Measurements from ENCODE around the gene SLC30A2.

SLC30A2 gene

DNA sequence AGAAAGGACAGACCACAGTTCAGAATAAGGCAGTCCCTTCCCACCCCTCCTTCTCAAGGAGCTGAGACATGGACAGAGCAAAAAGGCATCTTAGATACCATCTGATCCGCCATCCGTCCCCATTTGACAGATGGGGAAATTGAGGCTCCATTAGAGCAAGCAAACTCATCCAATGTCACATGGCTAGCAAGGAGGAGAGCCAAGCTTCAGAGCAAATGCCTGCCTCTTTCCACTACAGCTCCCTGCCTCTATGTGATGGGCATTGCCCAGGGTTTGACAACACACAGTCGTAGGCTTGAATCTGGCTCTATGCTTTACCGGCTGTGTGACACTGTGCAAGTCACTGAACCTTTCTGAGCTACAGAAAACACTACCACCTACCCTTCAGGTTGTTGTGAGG lies 3.9 kb downstream of the SLC30A2 start:
- DNase-seq, result no peak

DNA sequence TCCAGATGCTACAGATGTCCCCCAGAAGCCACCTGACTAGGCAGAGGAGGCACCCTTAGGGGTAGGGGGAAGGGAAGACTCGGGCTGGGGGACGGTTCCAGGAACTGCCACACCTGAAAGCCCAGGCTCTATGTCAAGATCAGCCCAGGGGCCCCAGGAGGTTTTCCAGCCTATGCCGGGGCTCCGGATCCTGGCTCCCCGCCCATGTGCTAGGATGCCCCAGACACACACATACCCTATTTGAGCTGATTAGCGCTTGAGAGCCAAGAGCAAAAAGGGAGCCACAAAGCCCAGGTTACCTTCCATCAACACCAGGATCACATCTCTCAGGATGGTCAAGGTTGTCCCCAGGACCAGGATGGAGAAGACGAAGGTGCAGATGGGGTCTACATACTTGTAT lies 4.5 kb downstream of the SLC30A2 start:
- no peak for DNase-seq

DNA sequence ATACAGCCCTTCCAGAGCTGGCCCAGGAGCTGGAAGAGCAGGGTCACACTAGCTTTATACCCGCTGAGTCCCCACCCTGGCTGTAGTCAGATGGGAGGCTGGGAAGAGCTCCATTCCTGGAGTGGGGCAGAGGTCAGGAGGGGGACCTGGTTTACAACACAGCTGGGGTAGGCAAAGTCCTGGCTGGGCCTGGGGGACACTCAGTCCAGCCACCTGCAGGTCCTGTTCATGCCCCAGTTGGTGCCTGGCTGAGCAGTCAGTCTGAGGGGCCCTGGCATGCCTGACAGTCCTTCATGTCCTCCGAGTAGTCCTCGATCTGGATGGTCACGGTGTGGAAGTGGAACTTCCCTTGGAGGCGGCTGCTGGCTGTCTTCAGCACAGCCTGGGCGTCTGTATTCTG lies 7.0 kb downstream of the SLC30A2 start:
- DNase-seq, result no peak

DNA sequence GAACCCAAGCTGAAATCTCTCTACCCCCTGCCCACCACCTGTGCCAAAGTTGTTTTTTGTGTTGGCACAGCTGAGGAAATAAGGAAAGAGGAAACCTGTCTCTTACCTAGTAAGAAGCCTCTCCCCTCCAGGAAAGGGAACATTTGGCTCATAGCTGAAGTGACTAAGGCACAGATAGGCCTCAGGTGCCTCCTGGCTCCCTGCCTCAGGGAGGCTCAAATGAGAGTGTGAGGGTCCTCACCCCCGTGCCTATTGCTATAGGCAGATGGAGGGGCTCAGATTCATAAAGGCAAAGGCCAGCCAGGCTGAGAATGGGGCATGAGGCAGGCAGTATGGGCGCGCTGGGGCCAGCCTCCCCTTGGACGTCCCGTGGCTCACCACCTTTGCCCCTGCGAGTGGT lies 7.4 kb downstream of the SLC30A2 start:
- DNase-seq, result no peak

DNA sequence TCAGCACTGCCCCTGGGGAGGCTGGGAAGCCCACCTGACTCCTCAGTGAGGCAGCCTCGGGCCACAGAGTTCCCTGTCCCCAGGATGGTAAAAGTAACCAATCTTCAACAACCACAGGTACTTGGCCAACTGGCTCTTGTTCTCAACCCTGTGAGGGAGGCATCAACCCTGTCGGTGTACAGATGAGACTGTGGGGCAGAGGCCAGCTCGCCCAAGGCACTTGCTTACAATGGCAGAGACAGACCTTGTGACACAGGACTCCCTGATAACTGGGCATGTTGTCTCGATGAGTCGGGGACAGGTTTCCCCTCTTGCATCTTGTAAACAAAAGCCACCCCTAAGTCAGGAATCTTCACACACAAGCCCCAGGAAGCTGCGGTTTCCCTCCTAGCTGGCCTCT lies 8.0 kb downstream of the SLC30A2 start:
- no peak for DNase-seq

DNA sequence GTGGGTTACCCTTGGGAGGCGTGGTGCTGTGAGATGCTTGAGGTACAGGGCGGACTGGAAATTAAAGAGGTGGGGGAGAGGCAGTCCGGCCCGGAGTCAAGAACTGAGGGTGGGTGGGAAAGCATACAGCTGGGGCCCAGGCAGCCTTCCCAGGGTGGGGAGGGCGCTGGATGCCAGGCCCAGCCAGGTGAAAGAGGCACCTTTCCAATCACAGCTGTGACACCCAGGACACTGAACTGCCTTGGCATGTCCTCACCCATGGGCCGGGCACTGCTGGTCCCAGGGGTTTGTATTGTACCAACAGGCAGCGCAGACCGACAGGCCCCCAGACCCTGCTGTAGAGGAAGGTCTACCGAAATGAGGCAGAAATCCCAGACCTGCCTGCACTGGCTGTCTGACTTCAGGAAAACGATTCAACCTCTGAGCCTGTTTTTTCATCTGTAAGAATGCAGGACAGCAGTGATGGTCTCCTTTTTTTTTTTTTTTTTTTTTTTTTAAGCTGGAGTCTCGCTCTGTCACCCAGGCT lies 9.1 kb downstream of the SLC30A2 start:
- DNase-seq, result no peak

DNA sequence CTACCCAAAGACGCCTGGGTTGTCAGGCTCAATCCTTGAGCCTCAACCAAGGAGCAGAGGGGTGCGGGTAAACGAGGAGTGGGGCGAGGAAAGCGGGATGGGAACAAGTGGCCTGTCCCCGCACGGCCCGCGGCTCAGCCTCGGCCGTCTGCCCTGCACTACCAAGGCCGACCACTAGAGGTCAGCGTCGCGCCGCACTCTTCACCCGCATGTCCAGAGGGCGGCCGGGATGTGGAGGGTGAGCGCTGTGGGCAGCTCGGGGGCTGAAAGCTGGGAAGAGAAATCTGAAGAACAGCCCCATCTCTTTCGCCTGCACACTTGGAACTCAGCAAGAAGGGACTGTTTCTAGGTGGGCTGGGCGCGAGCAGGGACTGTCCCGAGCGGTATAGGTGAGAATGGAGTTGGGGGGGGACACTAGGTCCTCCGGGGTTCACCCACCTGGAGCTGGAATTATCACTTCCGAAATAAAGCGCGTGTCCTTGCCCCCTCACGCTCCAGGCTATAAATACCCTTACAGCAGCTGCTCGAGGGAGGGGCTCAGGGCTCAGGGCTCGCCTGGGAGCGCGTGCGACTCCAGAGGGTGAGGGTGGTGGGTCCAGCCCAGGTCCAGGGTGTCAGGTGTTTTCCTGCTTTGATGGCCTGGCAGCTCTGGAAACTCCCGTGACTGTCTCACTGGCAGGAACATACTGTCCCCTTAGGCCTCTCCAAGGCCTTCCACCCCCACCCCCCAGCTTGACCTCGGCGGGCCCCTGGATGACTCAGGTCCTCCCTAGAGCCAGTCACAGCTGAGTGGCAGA lies 9.8 kb downstream of the SLC30A2 start:
- peak in 50 of 56 donors; percentile 18 to 87 (median 64) for DNase-seq

DNA sequence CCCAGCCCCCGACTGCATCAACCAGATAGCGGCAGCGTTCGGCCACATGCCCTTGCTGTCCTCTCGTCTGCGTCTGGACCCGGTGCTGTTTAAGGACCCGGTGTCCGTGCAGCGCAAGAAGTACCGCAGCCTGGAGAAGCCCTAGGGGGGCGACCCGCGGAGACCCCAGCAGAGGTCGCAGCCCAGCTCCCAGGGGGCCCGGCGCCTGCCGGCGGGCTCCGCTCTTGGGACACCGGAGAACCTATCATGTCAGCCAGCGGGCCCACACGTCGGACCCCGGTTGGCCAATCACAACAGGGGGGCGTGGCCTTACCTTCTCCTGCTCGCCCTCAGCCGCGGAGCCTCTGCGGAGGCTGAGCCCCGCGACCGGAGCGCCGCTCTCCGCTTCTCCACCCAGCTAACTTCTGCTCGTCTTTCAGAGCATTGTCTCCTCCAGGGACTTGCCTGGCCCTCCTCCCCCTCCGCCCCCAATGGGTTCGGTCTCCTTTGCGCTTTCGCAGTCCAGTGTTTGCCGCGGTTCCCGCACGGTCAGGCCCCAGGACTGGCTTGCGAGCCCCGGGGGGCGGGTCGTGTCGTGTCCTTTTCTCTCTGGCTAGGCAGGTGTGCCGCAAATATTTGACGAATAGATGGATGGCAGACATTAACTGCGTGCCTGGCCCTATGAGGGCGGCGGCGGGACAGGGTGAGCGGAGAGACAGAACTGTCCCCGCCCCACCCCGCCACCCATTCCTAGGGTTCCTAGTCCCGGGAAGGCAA lies 10.5 kb downstream of the SLC30A2 start:
- peak; percentile 35 to 96 (median 87) for DNase-seq

DNA sequence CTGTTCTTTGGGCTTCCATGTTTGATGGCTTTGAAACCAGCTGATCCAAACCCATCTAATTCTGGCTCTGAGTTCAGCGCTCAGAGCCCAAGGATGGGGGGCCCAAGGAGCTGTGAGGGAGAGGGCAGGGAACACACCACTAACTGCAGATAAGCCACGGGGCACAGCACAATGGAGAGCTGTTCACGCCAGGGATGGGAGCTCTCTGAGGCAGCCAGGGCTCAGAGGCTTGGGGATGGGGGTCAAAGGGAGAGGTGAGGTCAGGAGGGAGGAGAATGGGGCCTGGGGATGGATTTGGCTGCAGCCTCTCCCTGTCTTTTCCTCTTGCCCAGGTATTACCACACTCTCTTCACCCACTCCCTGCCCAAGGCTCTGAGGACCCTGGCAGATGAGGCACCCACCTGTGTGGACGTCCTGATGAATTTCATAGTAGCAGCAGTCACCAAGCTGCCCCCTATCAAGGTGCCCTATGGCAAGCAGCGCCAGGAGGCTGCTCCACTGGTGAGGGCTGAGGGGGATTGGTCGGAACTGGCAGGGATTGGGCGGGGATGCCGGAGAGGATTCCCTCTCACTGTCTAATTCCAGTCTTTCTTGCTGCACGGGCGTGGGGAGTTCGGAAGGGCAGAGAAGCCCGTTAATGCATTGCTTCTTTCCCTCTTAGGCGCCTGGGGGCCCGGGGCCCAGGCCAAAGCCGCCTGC lies 11.3 kb downstream of the SLC30A2 start:
- DNase-seq, result no peak

DNA sequence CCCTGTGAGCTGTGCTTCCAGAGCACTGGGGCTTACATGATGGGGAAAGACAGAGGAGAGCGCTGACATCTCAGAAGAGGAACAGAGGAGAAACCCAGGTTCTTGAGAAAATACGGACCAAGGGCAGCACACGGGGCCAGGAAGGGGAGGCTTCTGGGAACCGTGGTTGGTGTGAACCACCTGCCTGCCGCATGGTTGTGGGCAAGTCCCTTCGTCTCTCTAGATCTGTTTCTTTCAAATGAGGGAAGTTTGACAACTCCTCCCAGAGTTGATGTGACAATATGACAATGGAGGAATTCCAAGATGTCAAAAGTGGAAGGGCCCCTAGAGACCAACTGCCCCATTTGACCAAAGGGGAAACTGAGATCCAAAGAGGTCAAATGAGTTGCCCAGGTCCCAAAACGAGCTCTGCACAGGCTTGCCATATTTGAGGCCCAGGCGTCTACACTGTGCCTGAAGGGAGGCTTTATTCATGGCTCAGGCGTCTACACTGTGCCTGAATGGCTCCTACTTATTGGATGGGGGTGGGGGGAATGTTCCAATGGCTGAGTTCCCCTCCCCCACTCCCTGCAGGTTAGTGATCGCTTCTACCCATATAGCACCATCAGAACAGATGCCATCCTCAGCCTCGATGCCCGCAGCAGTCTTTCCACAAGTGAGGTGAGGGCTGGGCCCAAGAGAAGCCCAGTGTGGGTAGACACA lies 13.1 kb downstream of the SLC30A2 start:
- DNase-seq, result no peak

DNA sequence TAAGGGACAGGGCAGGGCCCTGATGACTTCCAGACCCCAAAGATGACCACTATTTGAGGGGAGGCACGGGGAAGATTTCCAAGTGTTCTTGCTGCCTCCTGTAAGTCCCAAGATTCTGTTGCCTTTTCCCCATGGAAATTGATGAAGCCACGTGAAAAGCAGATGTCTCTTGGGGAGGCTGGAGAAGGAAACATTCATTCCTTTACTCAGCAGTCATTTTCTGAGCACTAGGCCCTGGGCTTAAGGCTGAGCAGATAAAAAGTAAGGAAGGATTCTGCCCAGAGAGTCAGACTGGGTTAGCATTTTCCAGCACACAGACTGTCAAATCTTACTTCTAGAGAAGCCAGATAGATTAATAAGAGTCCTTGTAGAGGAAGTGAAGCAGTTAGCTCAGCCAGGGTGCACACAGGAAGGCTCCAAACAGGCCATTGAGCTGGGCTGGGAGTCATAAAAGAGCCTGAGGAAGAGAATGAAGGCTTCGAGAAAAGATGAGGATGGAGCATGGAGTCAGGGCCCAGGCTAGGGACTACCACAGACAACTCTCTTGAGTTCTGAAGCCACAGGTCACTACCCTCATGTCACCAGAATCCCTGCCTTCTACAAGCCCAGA lies 14.2 kb downstream of the SLC30A2 start:
- no peak for DNase-seq

DNA sequence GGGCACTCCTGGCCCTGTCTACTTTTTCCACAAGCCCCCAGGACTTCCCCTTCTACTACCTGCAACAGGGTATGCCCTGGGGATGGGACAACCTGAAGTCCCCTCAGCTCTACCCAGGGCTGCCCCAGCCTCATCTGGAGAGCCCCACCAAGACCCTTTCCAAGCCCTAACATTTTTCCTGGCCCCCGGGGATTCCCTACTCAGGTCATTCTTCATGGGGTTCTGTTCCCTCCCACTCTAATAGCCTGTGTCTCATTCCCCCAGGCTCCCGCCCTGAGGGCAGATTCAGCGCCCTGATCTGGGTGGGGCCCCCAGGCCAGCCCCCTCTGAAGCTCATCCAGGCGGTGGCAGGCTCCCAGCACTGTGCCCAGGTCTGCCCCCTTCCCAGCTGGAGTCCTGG lies 14.7 kb downstream of the SLC30A2 start:
- no peak for DNase-seq

DNA sequence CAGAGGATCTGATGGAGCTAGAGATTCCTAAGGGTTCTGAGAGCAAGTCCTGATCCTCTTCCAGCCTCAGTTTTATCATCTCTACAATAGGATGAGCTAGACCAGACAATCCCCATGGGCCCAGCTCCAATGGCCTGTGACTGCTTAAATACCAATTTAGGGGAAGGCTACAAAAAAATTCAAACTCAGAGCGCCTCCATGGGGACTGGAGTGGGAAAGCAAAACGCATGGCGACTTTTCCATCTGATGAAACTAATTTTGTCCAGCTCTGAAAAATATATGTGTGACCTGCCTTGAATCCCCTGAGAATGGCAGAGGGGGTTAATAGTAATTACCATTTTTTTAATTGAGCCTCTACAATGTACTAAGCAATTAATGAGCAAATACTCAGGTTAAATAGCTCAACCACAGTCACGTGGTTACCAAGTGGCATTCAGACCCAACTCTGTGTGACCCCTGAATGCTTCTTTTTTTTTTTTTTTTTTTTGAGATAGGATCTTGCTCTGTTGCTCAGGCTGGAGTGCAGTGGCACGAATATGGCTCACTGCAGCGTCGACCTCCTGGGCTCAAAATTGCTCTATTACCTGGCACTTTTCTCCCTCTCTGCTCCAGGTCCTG lies 15.9 kb downstream of the SLC30A2 start:
- no peak for DNase-seq

DNA sequence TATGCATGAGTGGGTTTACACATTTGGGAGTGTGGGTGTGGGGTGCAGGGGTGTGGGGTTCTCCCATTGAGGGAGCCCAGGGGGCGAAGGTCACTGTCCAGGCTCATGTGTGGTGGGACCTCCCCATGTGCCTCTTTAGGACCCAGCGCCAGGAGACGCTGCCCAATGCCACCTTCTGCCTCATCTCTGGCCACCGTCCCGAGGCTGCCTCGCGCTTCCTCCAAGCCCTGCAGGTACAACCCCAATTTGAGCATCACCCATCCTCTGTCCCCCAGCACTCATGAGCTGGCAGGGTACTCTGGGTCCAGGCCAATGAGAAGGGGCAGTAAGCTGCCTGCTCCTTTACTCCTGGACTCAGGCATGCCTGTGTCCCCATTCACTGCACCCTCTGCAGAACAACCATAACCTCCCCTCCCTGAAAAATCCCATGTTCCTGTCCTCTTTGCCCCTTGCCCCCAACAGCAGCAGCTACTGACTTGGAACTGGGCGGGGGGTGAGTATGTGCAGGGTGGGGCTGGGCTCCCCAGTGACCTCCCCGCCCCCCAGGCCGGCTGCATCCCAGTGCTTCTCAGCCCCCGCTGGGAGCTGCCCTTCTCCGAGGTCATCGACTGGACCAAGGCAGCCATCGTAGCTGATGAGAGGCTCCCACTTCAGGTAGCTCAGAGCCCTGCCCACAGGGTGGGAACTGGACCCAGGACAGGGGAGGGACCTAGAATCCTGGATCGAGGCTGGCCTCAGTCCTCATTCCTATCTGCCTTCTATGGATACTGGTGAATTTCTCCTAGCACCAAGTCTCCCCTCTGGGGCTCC lies 16.7 kb downstream of the SLC30A2 start:
- no peak for DNase-seq

DNA sequence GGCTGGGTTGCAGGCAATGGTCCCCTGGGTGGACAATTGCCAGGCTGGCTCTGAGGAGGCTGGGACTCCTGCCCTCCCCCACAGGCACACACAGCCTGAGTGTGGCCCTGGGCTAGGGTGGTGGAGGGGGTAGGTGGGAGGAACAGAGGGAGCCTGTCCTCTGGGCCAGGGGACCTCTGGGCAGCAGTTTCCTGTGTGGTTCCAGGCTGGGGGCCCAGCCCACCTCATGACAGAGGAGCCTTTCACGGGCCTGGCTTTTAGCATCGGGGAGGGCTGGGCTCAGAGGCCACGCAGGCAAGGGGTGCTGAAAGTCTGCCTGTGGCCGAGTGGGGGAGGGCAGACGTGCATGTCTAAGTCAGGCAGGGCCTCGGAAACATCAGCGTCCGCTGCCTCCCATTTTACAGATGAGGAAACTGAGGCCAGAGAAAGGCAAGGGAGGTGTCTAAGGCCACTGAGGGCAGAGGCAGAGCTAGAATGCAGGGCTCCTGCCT lies 17.4 kb downstream of the SLC30A2 start:
- peak in 6 of 56 donors; percentile 8 to 29 (median 16) for DNase-seq

DNA sequence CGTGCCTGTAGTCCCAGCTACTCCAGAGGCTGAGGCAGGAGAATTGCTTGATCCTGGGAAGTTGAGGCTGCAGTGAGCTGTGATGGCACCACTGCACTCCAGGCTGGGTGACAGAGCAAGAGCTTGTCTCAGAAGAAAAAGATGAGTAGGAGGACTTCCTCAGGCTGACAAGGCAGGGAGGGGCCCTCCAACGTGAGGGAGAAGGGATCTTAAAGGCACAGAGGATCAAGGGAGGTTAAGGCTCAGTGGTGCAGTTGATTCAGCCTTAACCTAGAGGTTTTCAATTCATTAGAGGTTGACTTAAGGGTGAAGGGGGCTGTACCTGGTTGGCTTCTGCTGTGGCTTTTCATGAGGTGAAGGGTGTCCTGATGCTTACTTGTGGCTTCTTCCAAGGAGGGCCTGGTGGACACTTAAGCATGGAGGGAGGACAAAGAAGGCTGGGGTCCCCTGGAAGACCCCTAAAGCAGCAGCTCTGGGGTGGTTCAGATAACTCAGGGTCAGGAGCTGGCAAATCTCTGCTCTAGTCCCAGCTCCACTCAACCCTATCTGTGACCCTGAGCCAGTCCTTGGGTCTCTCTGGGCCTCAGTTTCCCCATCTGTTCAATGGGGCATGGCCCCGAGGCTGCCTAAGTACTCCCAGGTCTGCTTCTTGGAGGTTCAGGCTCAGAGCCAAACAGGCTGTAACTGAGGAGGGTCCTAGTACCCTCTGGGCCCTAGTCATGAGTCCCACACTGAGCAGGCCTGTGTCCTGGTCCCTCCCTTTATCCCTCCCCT lies 18.0 kb downstream of the SLC30A2 start:
- peak in 24 of 56 donors; percentile 3 to 76 (median 44) for DNase-seq

DNA sequence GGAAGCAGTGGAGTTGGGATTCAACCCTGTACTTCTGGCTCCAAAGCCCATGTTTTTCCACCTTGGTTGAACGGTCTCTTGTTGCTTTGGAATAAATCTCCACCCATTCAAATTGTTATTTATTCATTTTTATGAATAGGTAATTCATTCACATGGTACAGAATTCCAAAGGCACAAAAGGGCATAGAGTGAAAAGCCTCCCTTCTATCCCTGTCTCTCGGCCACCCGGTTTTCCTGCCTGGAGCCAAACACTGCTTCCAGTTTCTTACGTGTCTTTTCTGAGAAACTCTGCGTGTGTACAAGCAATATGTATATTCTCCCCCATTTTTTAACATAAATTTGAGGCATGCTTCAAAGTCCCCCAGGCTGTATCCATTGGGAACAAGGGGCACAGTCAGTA lies 20.4 kb downstream of the SLC30A2 start:
- DNase-seq, result no peak

DNA sequence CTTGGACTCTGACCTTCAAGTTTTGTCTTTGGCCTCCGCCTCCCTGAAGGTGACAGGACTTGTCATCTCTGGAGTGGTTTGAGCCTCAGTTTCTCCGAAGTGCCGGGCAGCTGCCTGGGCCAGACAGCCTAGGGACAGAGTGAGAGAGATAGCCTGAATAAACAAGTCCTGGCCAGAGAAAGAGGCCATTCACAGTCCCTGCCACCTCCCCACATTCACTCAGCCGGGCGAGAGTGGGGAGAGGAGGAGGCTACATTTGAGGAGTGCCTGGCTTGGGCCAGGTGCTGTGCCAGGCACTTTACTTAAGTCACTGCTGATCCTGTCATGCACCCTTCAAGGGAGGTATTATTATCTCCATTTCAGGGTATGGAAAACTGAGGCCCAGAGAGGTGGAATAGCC lies 20.9 kb downstream of the SLC30A2 start:
- peak in 1 of 56 donors; percentile 5 for DNase-seq
